Testis (tissue), 2 donors: ENCODE data around the gene NDRG4.

Experiments
- POLR2A ChIP-seq: fragments of 450-650 bp; IDR thresholded peaks from one replicate; pipeline ENCODE4 v1.6.1; 2017; ENCODE audit warnings: antibody characterized with exemption, mild to moderate bottlenecking, moderate library complexity
- TF ChIP-seq, protein P1 (sequence below), 3 experiments: fragments of 450-650 bp in 2 of 3; fragments of 200-600 bp in 1 of 3; sonication (generic) in 1 of 3; IDR thresholded peaks; one replicate each; pipeline ENCODE4 v1.5.1; 2016 to 2019; ENCODE audit warnings: antibody characterized with exemption in 3 of 3, mild to moderate bottlenecking in 2 of 3, moderate library complexity in 1 of 3

- TF ChIP-seq, protein P1, sequence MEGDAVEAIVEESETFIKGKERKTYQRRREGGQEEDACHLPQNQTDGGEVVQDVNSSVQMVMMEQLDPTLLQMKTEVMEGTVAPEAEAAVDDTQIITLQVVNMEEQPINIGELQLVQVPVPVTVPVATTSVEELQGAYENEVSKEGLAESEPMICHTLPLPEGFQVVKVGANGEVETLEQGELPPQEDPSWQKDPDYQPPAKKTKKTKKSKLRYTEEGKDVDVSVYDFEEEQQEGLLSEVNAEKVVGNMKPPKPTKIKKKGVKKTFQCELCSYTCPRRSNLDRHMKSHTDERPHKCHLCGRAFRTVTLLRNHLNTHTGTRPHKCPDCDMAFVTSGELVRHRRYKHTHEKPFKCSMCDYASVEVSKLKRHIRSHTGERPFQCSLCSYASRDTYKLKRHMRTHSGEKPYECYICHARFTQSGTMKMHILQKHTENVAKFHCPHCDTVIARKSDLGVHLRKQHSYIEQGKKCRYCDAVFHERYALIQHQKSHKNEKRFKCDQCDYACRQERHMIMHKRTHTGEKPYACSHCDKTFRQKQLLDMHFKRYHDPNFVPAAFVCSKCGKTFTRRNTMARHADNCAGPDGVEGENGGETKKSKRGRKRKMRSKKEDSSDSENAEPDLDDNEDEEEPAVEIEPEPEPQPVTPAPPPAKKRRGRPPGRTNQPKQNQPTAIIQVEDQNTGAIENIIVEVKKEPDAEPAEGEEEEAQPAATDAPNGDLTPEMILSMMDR (IDR thresholded peaks at IDR 0.05), result no peak
- TF ChIP-seq POLR2A, result no peak
Observed at GRCh38 chr16:58462499-58462996, 37.4 kb upstream of the NDRG4 start.
